HPDE6-E6E7 (cell line): ENCODE measurements around the gene PRKCH.

Source experiments
- DNase-seq: peaks from one replicate; pipeline ENCODE4 v3.0.0; 2011; ENCODE audit warnings: missing footprints; ENCODE audit errors: extremely low spot score

The PRKCH gene

GRCh38 chr14:61563880-61564617, 242.7 kb downstream of the PRKCH start:
- no peak for DNase-seq

DNA sequence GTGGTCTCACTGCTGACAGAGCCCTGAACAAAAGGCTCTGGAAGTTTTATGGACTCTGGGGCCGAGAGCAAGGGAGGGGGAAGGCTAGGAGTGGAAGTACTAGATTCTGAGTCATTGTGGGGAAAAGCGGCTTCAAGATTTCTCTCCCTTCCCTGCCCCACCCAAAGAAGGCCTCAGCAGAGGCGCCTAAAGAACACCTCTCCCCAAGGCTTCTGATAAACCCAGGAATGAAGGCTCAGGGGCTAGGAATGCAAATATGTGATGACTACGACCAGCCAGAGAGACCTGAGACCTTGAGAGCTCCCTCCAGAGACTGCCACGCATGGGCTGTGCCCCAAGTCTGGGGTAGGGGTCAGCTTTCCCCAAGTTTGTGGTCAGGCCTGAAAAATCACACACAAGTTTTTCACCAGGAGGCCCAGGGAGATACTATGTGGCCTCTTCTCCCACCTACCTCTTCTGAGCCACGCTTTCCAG, 243.3 kb downstream of the PRKCH start:
- DNase-seq, result peak; percentile 76

DNA sequence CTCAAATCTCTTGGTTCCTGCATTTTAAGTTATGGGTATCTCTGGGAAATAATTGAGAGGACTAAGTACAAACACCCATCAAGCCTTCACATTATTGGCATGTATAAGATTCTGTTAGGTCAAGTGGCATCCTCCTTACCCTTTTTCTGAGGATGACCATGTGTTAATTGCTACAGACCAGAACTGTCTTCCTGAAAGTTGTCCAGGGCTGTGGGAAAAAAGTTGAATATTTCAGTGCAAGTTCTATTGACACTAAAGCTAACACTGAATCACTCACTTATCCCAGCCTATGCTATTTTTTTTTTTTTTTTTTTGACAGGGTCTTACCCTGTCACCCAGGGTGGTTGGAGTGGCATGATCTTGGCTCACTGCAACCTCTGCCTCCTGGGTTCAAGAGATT, 243.8 kb downstream of the PRKCH start:
- no peak for DNase-seq

DNA sequence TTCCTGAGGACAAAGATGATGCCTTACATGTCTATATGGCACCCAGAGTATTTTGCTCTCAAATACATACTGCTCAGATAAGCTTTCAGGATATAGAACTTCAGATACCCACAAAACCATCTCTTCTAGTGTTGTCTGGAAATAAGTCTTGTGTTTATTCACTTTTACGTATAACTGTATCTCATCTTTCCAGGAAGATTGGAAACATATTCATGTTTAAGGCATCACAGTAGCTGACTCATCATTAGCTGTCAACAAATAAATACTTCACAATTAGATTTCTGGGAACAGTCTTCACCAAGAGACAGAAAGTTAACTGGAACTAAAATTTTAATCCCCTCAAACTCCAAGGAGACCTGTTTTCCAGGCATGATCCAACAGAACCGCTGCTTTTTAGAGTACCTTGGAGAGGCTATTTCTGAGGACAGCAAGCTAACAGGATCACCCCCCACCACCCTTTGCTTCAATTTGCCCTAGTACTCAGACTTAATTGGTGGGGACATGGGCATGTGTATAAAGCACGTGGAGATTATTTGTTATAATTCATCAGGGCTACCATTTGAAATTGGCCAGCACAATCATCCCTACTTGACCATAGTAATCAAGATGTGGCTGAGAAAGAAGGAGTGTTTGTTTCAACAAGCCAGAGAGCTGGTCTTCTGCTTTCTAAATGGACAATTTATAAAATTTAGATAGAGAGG, 244.6 kb downstream of the PRKCH start:
- DNase-seq, result peak; percentile 53

GRCh38 chr14:61566537-61567225, 245.3 kb downstream of the PRKCH start:
- no peak for DNase-seq

- no peak for DNase-seq
These were observed 246.6 kb downstream of the PRKCH start for GRCh38 chr14:61567838-61568571.

GRCh38 chr14:61568572-61569011, 247.2 kb downstream of the PRKCH start:
- DNase-seq, result no peak

GRCh38 chr14:61569308-61569707, 247.9 kb downstream of the PRKCH start:
- DNase-seq, result no peak

DNA sequence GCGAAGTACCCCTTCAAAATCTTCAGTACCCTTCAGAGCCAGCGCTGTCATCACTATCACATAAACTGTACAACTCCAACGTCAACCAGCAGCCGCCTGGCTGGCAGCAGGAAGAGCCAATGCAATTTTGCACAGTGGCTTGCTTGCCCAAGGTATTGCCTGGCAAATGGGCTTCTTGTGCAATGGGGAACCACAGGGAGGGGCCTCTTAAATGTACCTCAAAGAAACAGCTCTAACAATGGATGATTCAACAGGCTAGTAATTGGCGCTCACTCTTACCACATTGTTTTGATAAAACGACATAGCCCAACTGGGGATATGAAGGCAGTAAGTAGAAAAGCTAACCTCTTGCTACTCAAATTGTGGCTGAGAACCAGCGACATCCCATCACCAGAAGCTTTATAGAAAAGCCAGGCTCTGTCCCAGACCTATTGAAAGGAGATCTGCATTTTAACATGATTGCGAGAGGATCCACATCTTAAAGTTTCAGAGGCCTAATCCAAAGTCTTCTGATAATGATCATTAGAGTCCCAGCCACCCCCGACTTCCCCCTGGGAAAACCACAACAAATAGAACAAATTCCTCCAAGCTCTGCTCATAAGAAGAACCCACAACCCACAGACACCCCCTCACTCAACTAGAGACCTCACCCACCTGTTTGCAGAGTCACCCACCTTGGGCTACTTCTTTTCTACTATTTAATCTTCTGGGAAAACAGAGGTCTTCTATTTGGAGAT, 248.6 kb downstream of the PRKCH start:
- DNase-seq, result peak; percentile 67

GRCh38 chr14:61570549-61571290, 249.3 kb downstream of the PRKCH start:
- DNase-seq, result no peak

- DNase-seq, result no peak
These were observed 250.5 kb downstream of the PRKCH start for GRCh38 chr14:61571917-61572316.

- DNase-seq, result no peak
These were observed 251.9 kb downstream of the PRKCH start for GRCh38 chr14:61573321-61573720.

- peak; percentile 58 for DNase-seq
These were observed 252.6 kb downstream of the PRKCH start for GRCh38 chr14:61573748-61574513.

- no peak for DNase-seq
These were observed 253.1 kb downstream of the PRKCH start for GRCh38 chr14:61574514-61574807.

DNA sequence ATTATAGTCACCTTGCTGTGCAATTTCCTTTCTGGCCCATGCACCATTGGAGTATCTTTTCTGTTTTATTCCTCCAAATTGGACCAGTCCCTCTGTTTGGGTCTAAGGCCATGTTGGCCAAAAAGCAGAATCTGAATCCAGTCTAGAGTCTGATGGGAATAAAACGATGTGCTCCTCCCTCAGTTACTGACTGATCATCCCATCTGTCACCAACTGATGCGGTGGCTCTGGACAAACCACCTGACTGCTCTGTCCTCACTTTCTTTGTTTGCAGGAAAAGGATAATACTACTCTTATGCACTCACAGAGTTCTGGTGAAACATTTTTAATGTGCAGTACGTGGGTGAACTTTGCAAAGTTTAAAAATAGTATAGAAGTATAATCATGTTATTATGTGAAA, 253.7 kb downstream of the PRKCH start:
- DNase-seq, result no peak

DNA sequence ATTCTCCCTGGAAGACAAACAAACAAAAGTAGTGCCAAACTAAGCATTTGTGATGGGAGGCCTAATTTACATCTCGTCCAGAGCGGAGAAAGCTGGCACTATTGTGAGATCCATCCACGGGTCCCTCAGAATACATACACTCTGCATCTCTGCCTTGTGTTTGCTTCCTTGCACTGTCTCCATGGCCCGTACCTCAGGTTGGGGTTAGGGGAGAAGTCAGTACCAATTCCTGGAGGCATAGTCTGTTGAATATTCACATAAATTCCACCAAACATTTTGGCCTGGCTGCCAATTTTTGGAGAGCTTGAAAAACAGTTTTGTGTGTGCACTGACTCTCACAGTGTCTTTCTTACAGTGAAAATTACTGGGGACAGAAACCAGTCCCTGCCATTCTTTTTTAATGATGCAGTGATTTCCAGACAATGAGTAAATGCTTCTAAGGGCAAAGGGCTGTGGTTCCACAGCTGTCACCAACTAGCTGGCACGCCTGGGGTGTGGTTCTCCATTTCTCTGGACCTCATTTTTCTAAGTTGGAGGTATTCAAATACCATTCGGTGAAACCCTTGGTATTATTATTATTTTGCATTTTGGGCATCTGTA, 254.3 kb downstream of the PRKCH start:
- no peak for DNase-seq

GRCh38 chr14:61577506-61577931, 256.1 kb downstream of the PRKCH start:
- DNase-seq, result no peak

DNA sequence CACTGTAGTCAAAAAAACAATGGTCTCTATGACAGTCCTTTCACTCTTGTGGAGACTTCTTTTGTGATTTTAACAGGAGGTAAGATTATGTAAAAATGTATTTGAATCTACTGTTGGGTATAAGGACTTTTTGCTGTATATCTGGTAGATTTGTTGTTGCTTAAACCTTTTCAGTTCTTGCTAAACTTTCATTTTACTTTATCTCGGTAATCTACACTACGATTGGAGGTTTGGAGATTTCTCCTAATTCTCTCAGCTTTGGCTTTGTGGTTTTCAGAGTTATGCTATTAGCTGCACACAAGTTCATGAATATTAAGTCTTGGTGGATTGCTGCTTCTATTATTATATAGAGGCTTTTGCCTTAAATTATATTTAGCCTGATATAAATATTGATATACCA, 257.4 kb downstream of the PRKCH start:
- DNase-seq, result no peak

DNA sequence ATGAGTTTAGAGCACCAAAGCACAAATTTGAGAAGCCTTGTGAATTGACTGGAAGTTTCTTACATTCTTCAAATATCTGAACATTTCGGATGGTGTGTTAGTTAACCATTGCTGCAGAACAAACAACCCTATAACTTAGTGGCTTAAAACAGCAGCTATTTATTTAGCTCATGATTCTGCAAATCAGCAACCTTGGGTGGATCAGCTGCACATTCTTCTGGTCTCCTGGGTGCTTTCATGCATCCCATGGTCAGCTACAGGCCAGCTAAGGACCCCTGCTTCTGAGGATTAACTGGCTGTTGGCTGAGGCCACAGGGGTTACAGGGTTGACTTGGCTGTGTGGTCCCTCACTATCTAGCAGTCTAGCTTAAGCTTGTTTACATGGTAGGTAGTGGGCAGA, 260.0 kb downstream of the PRKCH start:
- no peak for DNase-seq
